Measurements from ENCODE around the gene SLC17A5. TPM values are rescaled to one million over a fixed set of nuclear protein-coding genes. Genes with fewer than 3 reads are reported as not detected.
"Not testable (repeated sequence)": the region's sequence is repeated elsewhere in the genome, so short reads cannot be mapped to it uniquely, and the experiment has no call there.

Gene SLC17A5, protein sequence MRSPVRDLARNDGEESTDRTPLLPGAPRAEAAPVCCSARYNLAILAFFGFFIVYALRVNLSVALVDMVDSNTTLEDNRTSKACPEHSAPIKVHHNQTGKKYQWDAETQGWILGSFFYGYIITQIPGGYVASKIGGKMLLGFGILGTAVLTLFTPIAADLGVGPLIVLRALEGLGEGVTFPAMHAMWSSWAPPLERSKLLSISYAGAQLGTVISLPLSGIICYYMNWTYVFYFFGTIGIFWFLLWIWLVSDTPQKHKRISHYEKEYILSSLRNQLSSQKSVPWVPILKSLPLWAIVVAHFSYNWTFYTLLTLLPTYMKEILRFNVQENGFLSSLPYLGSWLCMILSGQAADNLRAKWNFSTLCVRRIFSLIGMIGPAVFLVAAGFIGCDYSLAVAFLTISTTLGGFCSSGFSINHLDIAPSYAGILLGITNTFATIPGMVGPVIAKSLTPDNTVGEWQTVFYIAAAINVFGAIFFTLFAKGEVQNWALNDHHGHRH
- total RNA-seq, result 33.4 and 50.5 TPM in 2 replicates
- polyA plus RNA-seq (2012), result 33.0 TPM

DNA sequence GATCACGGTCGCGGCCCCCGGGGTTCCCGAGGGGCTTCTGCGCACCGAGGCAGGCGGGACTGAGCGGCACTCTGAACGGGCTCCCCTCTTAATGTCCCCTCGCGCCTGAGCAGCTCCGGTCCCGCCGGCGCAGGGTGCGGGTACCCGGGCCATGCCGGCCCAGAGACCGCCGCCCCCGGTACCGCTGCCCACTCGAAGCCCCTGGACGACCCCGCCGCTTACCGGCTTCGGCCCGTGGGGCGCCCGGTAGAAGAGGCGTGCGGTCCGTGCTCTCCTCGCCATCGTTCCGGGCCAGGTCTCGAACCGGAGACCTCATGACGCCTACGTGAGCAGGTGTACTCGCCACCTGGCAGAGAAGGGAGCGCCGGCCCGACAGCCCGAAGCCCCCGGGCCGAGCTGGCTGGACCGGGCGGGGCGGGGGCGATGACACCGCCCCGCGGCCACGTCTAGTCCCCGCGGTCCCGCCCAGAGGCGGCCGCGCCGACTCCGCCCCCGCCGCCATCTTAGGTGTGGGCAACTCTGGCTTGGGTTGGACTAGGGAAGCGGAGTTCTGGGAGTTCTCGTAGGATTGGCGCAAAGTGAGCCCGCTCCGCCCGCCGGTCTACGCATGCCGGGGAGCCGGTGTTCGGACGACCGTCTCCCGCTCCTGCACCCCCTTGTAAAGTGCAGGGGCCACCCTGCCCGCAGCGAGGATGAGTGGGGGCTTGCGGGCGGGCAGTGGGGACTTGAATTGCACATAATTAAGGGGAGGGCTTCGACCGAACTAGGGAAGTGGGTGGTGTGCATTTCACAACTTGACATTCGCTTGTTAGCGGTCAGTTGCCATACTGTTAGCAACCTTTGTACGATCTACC is at the start of gene SLC17A5:
SLC17A5 (minus strand) TSS at position 422 of the 854 bp plus-strand sequence; CDS start at position 316, 106 bp downstream.
- peak; percentile 97 for DNase-seq (ENCODE audit: low read depth)

DNA sequence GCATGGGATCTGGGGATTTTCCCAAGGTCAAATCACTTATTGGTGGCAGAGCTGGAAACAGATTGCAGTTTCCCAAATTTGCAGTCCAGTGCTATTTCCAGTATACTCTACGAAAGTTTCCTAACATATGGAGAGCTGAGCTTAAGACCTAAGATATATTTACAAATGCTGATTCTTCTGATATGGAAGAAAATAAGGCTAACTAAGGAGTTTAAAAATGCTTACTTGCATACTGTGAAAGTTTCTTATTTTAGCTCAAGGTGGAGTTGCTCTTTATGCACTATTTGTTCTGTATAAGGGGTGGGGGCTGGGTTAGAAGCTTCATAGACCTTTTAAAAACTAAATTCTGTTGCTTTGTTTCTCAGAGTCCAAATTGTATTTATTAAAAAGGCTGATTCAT is 49.7 kb upstream of the SLC17A5 start:
- DNase-seq (ENCODE audit: low read depth), result no peak

DNA sequence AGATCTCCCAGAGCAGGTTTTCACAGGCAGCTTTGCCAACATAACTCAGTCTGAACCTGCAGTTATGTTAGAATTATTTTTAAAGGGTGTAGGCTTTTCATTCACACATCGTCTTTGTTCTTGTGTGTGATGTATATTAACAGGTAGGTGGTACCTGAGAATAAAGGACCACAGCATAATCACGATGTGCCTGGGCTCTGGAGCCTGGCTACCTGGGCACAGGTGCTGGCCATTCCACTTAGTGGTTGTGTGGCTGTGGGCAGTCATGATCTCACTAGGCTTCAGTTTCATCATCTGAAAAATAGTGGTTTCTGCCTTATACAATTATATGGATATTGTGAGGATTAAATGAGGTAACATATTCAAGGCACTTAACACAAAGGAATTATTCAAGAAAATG is 48.7 kb upstream of the SLC17A5 start:
- no peak for DNase-seq (ENCODE audit: low read depth)

DNA sequence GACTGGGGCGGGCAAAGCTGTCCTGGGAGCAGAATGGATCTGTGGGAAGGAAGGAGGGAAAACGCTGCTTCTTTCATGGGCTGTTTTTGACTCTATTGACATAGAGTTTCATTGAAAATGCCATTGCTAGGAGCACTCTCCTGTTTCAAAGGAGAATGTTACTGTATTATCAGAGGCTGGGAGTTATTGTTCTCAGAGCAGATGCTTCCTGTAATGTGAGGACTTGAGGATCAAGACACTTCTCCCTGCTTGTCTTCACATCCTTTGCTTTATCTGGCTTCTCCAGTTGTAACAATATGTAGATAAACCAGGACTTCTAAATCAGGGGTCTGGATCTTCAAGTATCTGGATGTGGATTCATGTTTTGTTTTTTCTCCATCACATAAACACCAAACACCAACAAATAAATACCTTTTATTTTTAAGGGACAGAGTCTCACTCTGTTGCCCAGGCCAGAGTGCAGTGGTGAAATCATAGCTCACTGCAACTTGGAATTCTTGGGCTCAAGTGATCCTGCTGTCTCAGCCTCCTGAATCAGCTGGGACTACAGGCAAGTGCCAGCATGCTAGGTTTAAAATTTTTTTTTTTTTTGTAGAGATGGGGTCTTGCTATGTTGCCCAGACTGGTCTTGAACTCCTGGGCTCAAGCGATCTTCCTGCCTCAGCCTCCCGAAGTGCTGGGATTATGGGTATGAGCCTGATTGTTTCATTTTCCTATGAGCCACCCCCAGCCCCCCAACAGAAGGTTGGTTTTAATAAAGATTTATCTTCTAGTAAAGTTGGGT is 46.1 kb upstream of the SLC17A5 start:
- DNase-seq (ENCODE audit: low read depth), result no peak

DNA sequence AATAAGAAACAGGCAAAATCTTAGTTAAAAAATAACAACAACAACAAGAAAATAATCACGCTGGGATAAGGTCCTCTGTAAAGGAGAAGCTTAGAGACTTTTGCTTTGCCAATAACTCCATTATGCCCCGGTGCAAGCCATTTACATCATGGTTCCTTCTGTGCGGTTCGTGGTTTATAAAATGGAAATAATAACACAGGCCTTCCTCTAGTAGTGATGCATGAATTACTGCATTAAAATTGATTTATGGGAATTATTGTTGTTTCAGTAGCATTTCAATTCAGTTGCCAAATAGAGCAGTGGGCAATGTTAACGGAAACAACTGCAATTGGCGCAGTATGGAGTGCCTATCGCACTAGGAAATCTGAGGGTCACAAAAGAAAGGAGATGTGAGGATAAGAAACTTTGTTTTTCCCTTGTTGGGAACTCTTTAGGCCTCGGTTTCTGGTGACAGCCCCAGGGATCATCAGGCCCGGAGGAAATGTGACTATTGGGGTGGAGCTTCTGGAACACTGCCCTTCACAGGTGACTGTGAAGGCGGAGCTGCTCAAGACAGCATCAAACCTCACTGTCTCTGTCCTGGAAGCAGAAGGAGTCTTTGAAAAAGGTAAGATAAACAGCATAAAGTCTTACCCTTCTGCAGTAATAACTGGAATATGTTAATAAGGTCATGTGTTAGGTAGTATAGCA is 43.3 kb upstream of the SLC17A5 start:
- no peak for DNase-seq (ENCODE audit: low read depth)

DNA sequence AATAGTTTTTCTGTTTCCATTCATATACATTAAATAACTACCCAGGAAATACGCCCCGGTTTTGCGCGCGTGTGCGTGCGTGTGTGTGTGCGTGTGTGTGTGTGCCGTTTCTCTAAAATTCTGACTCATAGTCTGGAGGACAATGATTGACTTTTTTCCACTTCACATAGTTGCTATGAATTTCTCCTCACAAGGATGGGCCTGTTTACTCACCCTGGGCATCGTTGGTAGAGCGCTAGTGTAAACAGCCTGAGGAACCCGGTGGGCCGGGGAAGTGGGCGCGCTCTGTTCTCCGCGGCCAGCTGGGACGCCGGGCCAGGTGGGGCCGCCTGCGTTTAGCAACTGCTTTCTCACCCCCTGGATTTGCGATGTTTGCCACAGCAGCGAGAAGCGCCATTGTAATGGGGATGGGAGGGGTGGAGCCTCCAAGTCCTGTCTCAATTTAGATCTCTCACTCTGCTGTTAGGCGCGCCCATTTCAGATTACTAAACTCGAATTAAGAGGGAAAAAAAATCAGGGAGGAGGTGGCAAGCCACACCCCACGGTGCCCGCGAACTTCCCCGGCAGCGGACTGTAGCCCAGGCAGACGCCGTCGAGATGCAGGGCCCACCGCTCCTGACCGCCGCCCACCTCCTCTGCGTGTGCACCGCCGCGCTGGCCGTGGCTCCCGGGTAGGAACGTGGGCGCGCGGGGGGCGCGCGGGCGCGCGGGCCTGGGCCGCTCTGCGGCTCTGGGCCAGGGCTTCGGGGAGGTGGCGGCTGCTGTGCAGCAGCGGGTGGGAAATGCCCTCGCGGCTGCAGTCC is 42.0 kb upstream of the SLC17A5 start, which contains the start of gene CD109:
CD109 (plus strand) TSS at position 585 of the 803 bp plus-strand sequence; CDS start at position 598, 13 bp downstream.
- DNase-seq (ENCODE audit: low read depth), result peak; percentile 72

DNA sequence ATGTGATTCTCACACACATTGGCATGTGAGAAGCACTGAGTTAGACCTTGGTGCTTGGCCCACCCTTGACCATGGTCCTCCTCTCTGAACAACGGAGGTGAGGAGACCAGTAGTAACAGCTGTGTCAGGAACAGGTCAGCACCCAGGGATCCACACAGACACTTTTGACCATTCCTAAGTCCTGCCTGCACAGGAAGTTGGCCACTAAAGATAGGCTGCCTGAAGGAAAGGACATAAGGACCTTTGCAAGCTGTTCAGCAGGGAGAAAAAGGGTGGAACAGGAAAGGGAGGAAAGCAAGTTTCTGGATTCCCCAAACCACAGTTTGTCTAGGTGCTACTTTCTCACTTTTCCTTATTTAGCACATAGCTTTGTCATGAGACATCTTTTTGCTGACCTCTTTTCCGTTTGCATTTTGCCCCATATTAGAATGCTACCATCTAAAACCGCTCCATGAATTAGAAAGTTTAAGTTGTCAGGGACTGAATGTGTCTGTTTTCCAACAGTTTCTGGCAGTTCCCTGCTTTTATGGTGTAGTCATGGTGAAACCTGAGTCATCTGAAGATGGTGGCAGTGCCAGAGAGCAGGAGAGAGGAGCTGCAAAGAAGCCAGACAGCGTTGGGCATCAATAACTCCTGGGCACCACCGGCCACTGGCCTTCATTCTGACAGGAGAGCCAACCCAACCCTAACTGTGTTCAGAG is 41.1 kb upstream of the SLC17A5 start:
- peak; percentile 41 for DNase-seq (ENCODE audit: low read depth)

DNA sequence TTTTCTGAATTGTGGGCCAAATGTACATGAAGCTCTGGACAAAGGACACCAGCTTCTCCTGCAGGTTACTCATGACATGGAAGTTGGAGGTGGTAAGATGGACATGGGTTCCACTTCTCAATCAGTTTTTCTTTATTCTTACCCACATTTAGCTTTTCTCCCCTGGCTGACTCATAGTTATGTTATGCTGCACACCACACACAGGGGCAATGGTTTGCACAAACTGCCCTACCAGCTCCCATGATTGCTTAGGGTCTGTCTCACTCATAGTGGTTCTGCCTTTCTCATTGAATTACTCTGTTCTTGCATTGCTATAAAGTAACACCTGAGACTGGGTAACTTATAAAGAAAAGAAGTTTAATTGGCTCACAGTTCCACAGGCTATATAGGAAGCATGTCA is 37.7 kb upstream of the SLC17A5 start:
- no peak for DNase-seq (ENCODE audit: low read depth)

DNA sequence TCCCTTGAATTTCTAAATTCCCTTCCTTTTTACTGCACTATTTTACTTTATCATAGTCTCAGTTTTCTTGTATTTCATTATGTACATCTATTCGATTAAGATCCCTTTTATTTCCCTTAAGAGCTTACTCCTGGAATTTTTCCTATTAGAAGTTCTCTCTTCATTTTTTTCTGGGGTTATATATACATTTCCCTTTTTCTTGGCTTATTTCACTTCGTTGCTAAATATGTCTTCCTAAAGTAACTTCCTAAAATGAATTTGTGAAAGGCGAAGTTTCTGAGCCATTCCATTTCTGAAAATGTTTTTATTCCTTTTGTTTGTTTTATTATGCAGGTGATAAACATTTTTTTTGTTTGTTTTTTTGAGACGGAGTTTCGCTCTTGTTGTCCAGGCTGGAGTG is 36.3 kb upstream of the SLC17A5 start:
- DNase-seq (ENCODE audit: low read depth), result no peak

DNA sequence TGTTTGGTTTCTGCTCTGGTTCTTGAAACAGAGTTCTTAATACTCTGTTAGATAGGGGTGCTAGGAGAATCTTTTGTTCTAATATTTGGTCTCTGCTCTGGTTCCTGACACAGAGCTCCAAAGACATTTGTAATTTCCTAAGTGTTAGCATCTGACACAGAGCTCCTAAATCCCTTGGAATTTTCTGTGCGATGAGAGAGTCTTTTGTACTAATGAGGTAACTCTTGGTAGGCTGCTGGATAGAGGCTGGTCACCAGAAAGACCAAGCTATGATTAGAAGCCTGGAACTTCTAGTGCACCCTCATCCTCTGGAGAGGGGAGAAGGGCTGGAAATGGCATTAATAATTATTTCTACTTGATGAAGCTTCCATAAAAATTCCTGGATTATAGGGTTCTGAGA is 34.6 kb upstream of the SLC17A5 start:
- DNase-seq (ENCODE audit: low read depth), result no peak

DNA sequence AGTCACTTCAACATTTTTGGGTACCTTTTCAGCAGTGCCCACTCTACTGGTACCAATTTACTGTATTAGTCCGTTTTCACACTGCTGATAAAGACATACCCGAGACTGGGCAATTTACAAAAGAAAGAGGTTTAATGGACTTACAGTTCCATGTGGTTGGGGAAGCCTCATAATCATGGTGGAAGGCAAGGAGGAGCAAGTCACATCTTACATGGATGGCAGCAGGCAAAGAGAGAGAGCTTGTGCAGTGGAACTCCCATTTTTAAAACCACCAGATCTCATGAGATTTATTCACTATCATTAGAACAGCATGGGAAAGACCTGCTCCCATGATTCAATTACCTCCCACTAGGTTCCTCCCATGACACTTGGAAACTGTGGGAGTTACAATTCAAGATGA is 29.8 kb upstream of the SLC17A5 start:
- DNase-seq (ENCODE audit: low read depth), result not testable (repeated sequence)

DNA sequence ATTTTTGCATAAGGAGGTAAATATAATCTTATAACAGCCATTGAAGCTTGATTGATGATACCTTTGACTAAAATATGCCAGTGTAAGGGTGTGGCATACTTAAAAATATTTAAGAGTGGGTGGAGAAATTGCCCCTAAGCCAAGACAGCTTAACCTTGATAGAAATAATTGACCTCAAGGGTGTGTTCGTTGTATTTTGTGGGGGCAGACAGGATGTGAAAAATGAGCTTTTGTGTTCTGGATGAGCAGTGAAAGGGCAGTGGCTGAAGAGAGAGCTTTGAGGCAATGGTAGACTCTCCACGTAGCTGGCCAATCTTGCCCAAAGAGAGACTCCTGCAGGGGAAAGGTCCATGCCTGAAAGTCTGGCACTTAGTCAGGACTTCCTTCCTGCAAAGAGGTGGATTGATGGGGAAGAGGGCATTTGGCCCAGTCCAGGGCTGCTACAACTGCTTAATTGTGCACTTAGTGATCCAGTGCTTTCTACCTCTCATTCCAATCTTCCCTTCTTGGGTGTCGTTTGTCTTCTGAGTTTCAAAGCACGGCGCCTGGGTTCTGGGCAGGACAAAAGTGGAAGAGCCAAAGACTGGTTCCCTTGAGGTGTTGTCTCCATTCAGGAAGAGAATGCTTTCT is 26.6 kb upstream of the SLC17A5 start:
- DNase-seq (ENCODE audit: low read depth), result no peak

DNA sequence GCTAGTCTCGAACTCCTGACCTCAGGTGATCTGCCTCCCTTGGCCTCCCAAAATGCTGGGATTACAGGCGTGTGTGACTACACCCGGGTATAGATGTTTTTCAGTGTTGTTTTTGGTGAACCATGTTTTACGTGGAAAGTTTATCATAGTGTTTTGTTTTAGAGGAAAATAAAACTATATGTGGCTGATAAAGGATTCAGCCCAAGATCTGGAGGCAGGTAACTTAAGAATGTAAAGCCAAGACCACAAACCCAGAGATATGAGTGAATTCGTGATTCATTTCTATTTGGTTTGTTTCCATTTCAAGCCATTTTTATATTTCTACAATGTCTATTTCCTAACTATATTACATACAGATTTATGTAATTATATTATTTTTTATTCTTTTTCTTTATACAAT is 26.1 kb upstream of the SLC17A5 start:
- DNase-seq (ENCODE audit: low read depth), result not testable (repeated sequence)

DNA sequence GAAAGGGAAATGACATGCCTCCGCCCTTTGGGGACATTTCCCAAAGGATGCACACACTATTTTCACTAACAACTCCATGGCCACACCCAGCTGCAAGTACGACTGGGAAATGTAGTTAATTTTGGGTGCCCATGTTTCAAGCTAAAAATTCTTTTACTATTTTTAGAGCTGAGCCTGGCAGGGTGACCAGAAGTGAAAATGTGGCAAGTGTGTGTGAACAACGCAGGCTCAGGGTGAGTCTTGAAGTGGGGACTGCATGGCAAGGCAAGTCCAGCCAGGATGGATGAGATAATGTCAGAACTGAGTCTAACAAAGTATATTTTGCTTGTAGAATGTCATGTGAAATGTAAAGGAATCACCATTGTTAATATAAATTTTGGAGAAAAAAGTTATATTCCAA is 25.2 kb upstream of the SLC17A5 start:
- peak; percentile 72 for DNase-seq (ENCODE audit: low read depth)

DNA sequence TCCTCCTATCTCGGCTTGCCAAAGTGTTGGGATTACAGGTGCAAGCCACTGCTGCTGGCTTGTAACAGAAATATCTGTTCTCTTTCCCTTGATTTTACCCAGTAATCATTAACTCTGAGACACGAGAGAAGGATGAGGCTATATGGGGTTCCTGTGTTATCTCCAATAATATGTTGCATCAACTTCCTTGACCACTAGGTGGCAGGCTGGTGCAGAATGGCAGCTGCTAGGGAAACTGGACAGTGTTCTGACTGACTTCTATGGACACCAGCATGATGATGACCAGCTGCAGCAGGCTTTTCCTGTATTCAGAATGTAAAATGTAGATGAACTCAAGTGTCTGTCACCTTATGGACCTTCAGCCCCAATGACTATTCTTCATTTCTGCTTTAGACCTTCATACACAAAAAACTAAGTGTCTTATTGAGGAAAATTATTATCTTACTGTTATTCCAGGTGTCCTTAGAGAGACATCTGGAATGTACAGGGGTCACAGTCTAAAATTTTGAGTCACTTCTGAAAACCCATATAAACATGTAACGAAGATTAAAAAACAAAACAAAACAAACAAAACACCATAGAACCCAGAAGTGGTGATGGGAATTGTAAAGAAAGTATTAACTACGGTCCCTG is 21.8 kb upstream of the SLC17A5 start:
- peak; percentile 93 for DNase-seq (ENCODE audit: low read depth)

DNA sequence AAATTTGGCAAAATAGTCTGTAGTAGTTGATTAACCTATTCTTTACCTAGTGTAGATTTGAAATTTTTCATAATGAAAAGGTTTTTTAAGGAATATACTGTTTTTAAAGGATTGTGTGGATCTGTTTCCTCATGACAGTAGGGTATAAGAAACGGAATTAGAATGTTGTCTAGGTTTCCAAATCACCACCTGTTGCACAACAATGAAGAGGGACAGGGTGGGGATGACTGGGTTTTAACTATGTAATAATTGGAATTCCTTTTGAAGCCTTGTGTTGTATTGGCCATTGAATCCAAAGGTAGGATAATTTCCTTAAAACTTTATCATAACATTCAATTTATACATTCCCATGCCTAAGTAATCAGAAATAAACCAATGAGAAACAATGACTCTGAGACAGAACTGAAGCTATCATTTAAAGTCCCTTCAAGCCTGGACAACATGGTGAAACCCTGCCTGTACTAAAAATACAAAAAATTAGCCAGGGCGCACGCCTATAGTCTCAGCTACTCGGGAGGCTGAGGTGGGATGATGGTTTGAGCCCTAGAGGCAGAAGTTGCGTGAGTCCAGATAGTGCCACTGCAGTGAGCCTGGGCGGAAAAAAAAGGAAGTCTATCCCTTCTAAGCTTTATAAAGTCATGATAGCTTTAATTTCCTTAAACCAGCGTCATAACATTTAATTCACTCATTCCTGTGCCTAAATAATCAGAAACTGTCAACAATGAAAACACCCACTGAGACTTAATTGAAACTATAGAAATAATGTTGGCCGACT is 18.3 kb upstream of the SLC17A5 start:
- peak; percentile 42 for DNase-seq (ENCODE audit: low read depth)

DNA sequence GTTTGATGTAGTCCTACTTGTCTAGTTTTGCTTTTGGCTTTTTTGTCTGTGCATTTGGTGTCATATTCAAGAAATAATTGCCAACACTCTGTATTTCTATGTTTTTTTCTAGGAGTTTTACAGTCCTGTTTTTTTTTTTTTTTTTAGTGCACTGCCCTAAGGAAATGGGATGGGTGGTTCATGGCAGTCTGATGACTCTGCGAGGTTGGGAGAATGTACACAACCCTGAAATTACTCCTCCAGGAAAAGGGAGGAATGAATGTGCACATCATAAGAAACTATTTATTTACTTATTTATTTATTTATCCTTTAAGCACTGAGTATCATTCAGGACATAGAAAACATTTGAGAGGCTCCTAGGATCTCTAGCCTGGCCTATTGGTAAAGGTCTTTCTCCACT is 15.2 kb upstream of the SLC17A5 start:
- no peak for DNase-seq (ENCODE audit: low read depth)
